ENCODE data around the gene SRP19. TPM values are rescaled to one million over a fixed set of nuclear protein-coding genes. Genes with fewer than 3 reads are reported as not detected.

The SRP19 gene
- total RNA-seq, result 49.3 and 77.1 TPM in 2 replicates

GRCh38 chr5:112860929-112861637 is at the start of gene SRP19:
TSS of gene SRP19 (plus strand) at chr5:112861287. CDS start at chr5:112861377, 90 bp downstream.

Other genes starting within 250 kb of the SRP19 start
- gene APC, start 123.4 kb upstream of the SRP19 start, total RNA-seq, result 20.4 and 32.0 TPM in 2 replicates
- 51.1 and 57.7 TPM in 2 replicates for gene REEP5, start 60.9 kb downstream of the SRP19 start, total RNA-seq
- gene DCP2, start 115.5 kb downstream of the SRP19 start, total RNA-seq, result 15.3 and 17.7 TPM in 2 replicates

Measured in cardiac atrium fibroblast (primary cell).